Fibroblast of villous mesenchyme (primary cell): ENCODE measurements around the gene RNF112. TPM values are rescaled to one million over a fixed set of nuclear protein-coding genes. Genes with fewer than 3 reads are reported as not detected.
A peak's percentile ranks its signal among the peaks of the same experiment; 100 is the strongest.

Source experiments
- DNase-seq: peaks from one replicate; pipeline ENCODE4 v3.0.0-alpha.2; 2010; ENCODE audit warnings: low read depth
- H3K4me3 ChIP-seq: 2 replicates; pipeline ENCODE4 v1.5.1; 2011; ENCODE audit warnings: low read depth, mild to moderate bottlenecking, low read length
- CTCF ChIP-seq: IDR thresholded peaks from 2 replicates; pipeline ENCODE4 v1.5.1; 2012; ENCODE audit warnings: low read depth, mild to moderate bottlenecking, low read length; ENCODE audit not compliant: insufficient read depth
- total RNA-seq: library from RNA; depleted of rRNA; stranded (reverse); fragments of >200 nt; gene quantifications from 2 replicates; pipeline ENCODE4 v1.2.3, GENCODE V29; 2012

The RNF112 gene
- total RNA-seq, 1 donor: 0.86 TPM

GRCh38 chr17:19399750-19400450, 11.1 kb upstream of the RNF112 start:
- TF ChIP-seq CTCF: no peak
- no peak overlapping the region for H3K4me3 ChIP-seq
- DNase-seq: no peak

- H3K4me3 ChIP-seq: no peak overlapping the region
- no peak for DNase-seq
- no peak for TF ChIP-seq CTCF
These were observed 9.6 kb upstream of the RNF112 start for GRCh38 chr17:19401321-19402010.

- no peak overlapping the region for H3K4me3 ChIP-seq
- peak; percentile 40 for DNase-seq
- no peak for TF ChIP-seq CTCF
These were observed 8.9 kb upstream of the RNF112 start for GRCh38 chr17:19402171-19402570.

- TF ChIP-seq CTCF: no peak
- no peak overlapping the region for H3K4me3 ChIP-seq
- DNase-seq: no peak
These were observed 8.0 kb upstream of the RNF112 start for GRCh38 chr17:19403021-19403420.

- TF ChIP-seq CTCF: no peak
- H3K4me3 ChIP-seq: no peak overlapping the region
- no peak for DNase-seq
These were observed 6.8 kb upstream of the RNF112 start for GRCh38 chr17:19404264-19404663.

- no peak for TF ChIP-seq CTCF
- no peak overlapping the region for H3K4me3 ChIP-seq
- DNase-seq: no peak
These were observed 5.9 kb upstream of the RNF112 start for GRCh38 chr17:19405114-19405513.
